T-helper 1 cell treated with Interleukin-12 subunit alpha and Interleukin-12 subunit beta and Interleukin-4 antibody, amounts not matched to agents 30 μg/mL and 1 μg/mL, for 36 hours (primary cell): Measurements from ENCODE around the gene APOM.

Source experiments
- H3K27ac Mint-ChIP-seq: one replicate; pipeline ENCODE4 v1.8.0; 2021; ENCODE audit warnings: mild to moderate bottlenecking, mixed read lengths
- H3K27me3 Mint-ChIP-seq: one replicate; pipeline ENCODE4 v1.8.0; 2021; ENCODE audit warnings: low read depth, mixed read lengths
- H3K36me3 Mint-ChIP-seq: one replicate; pipeline ENCODE4 v1.8.0; 2021; ENCODE audit warnings: low read depth, mixed read lengths
- H3K4me1 Mint-ChIP-seq: one replicate; pipeline ENCODE4 v1.8.0; 2021; ENCODE audit warnings: low read depth, mixed read lengths
- H3K4me3 Mint-ChIP-seq: one replicate; pipeline ENCODE4 v1.8.0; 2021; ENCODE audit warnings: mild to moderate bottlenecking, moderate library complexity, mixed read lengths
- H3K9me3 Mint-ChIP-seq: one replicate; pipeline ENCODE4 v1.8.0; 2021; ENCODE audit warnings: mixed read lengths

Gene APOM

GRCh38 chr6:31655349-31656237 is at the start of gene APOM:
TSS of gene APOM (plus strand) at chr6:31655894. CDS start at chr6:31655967, 73 bp downstream.
- Mint-ChIP-seq H3K36me3 (peaks cover 39% of the 10 kb centered on the region), H3K4me3 (peak within 1 kb of the TSS; percentile 38), H3K27ac (no peak within 1 kb of the TSS)

GRCh38 chr6:31607317-31607716 is 48.4 kb upstream of the APOM start:
- peaks cover 3% of the 10 kb centered on the region for H3K27me3 Mint-ChIP-seq
- no peaks in the 10 kb centered on the region for H3K4me1 Mint-ChIP-seq
- H3K27ac Mint-ChIP-seq = no peak overlapping the region
- H3K36me3 Mint-ChIP-seq = no peaks in the 10 kb centered on the region
- no peaks in the 10 kb centered on the region for H3K9me3 Mint-ChIP-seq
- H3K4me3 Mint-ChIP-seq = no peak overlapping the region

More at GRCh38 chr6:31655349-31656237, at the start of gene APOM:
- no peaks in the 10 kb centered on the region for H3K27me3 Mint-ChIP-seq
- peaks cover 47% of the 10 kb centered on the region for H3K4me1 Mint-ChIP-seq
- H3K9me3 Mint-ChIP-seq = no peaks in the 10 kb centered on the region

GRCh38 chr6:31609519-31610406 is 45.9 kb upstream of the APOM start:
- H3K4me3 Mint-ChIP-seq = no peak overlapping the region
- H3K27me3 Mint-ChIP-seq = no peaks in the 10 kb centered on the region
- H3K4me1 Mint-ChIP-seq = peaks cover 9% of the 10 kb centered on the region
- H3K36me3 Mint-ChIP-seq = no peaks in the 10 kb centered on the region
- no peaks in the 10 kb centered on the region for H3K9me3 Mint-ChIP-seq
- H3K27ac Mint-ChIP-seq = no peak overlapping the region

- no peaks in the 10 kb centered on the region for H3K36me3 Mint-ChIP-seq
- H3K27ac Mint-ChIP-seq = no peak overlapping the region
- H3K4me3 Mint-ChIP-seq = no peak overlapping the region
Observed at GRCh38 chr6:31610968-31611367, 44.7 kb upstream of the APOM start.

GRCh38 chr6:31614075-31614619 is 41.5 kb upstream of the APOM start:
- no peaks in the 10 kb centered on the region for H3K9me3 Mint-ChIP-seq
- peaks cover 32% of the 10 kb centered on the region for H3K4me1 Mint-ChIP-seq
- no peak overlapping the region for H3K4me3 Mint-ChIP-seq
- H3K27me3 Mint-ChIP-seq = no peaks in the 10 kb centered on the region
- peaks cover 6% of the 10 kb centered on the region for H3K36me3 Mint-ChIP-seq
- H3K27ac Mint-ChIP-seq = no peak overlapping the region

More at GRCh38 chr6:31610968-31611367, 44.7 kb upstream of the APOM start:
- Mint-ChIP-seq H3K27me3 (no peaks in the 10 kb centered on the region), H3K9me3 (no peaks in the 10 kb centered on the region), H3K4me1 (peaks cover 20% of the 10 kb centered on the region)

- Mint-ChIP-seq H3K36me3 (peaks cover 7% of the 10 kb centered on the region), H3K27me3 (no peaks in the 10 kb centered on the region), H3K4me3 (peak within 1 kb of the TSS; percentile 78), H3K4me1 (peaks cover 33% of the 10 kb centered on the region), H3K9me3 (no peaks in the 10 kb centered on the region), H3K27ac (peak within 1 kb of the TSS; percentile 85)
Observed at GRCh38 chr6:31614684-31615578, 40.8 kb upstream of the APOM start, which contains the start of gene AIF1. TSS of gene AIF1 (plus strand) at chr6:31615234. CDS start at chr6:31615330, 96 bp downstream.

- Mint-ChIP-seq H3K4me1 (peaks cover 33% of the 10 kb centered on the region), H3K9me3 (no peaks in the 10 kb centered on the region), H3K36me3 (peaks cover 7% of the 10 kb centered on the region), H3K27ac (peak overlapping the region; percentile 85), H3K27me3 (no peaks in the 10 kb centered on the region), H3K4me3 (peak overlapping the region; percentile 78)
Observed at GRCh38 chr6:31615748-31616147, 39.9 kb upstream of the APOM start.

DNA sequence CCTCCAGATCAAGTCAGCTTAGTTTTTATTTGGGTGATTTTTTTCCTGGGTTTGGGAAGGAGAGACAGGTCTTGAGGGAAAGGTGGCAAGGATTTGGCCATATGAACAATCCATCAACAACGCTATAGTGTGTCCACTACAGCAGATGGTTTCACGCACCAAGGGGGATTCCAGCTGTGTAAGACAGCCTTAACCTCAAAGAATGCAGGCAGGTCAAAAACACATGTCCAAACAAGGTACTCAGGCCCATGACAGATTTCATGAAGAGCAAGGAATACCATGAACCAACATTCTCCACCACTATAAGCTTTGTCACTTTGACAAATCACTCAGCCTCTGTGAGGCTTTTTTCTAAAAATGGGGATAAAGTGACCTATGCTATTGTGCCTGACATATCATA is 38.7 kb upstream of the APOM start:
- peak overlapping the region; percentile 78 for H3K4me3 Mint-ChIP-seq
- no peaks in the 10 kb centered on the region for H3K9me3 Mint-ChIP-seq
- no peaks in the 10 kb centered on the region for H3K27me3 Mint-ChIP-seq
- peaks cover 40% of the 10 kb centered on the region for H3K4me1 Mint-ChIP-seq
- peak overlapping the region; percentile 33 for H3K27ac Mint-ChIP-seq
- peaks cover 12% of the 10 kb centered on the region for H3K36me3 Mint-ChIP-seq

GRCh38 chr6:31619805-31620585 is 35.7 kb upstream of the APOM start:
- Mint-ChIP-seq H3K4me1 (peaks cover 41% of the 10 kb centered on the region), H3K4me3 (peak overlapping the region; percentile 91), H3K27ac (peak overlapping the region; percentile 98), H3K27me3 (no peaks in the 10 kb centered on the region), H3K9me3 (no peaks in the 10 kb centered on the region), H3K36me3 (peaks cover 27% of the 10 kb centered on the region)

DNA sequence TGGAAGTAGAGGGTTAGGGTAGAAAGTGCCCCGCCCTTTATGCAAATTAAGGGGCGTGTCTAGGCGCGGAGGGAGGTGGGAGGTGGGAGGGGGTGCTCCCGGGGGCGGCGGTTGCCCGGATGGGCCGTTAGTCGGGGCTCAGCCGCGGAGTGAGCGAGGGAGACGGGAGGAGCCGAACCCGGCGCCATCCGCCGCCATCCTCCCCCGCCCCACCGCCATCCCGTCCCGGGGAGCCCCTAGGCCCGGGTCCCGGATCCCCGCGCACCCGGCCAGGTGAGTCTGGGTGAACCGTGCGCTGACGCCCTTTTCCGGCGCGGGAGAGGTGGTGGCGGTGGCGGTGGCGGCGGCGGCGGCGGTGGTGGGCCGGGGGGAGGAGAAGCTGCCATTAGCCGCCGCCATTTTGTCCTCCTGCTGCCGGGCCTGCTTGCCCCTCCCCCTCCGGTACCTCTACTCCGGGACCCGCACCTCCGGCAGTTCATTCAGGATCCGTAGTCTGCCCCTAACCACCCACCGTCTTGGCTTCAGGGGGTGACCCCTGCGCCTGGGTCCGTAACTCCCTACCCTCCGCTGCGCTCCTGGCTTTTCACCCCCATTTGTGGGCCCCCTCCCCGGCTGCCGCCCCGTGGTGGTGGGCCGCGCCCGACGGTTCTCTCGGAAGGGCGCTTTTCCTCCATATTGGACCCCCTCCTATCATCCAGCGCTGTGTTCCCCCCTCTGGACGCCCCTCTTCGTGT is 34.9 kb upstream of the APOM start, which contains the start of gene PRRC2A:
TSS of gene PRRC2A (plus strand) at position 130 of the 734 bp plus-strand sequence. CDS start 2,075 bp downstream, outside the sequence.
- H3K27ac Mint-ChIP-seq = peak within 1 kb of the TSS; percentile 98
- no peaks in the 10 kb centered on the region for H3K9me3 Mint-ChIP-seq
- H3K36me3 Mint-ChIP-seq = peaks cover 33% of the 10 kb centered on the region
- peaks cover 35% of the 10 kb centered on the region for H3K4me1 Mint-ChIP-seq
- no peaks in the 10 kb centered on the region for H3K27me3 Mint-ChIP-seq
- H3K4me3 Mint-ChIP-seq = peak within 1 kb of the TSS; percentile 96

DNA sequence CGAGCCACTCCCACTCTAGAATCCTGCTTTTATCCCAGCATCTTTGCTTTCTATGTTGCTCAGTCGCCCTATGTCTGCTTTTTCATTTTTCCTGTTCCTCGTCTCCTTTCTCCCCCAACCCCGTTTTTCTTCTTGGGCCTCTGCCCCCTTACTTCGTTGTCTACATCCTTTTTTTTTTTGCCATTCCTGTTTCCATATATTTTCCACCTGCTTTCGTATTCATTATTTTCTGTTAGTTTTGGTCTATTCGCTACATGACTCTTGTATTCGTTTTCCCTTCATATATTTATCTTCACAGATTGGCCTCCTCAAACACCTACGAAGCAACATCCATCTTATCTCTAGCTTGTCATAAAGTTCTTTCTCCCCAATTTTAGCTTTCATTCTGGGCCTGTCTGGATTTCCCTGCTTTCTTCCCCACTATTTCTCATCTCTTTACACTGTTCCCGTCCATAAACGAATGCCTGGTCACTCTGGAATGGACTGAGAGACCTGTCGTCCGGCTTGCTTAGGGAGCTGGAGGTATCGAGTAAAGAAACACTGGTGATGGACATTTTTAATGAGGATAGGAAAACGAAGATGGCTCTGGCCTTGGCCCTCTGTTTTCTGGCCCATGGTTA is 34.3 kb upstream of the APOM start:
- Mint-ChIP-seq H3K27ac (peak overlapping the region; percentile 93), H3K27me3 (no peaks in the 10 kb centered on the region), H3K9me3 (no peaks in the 10 kb centered on the region), H3K4me3 (peak overlapping the region; percentile 96), H3K36me3 (peaks cover 40% of the 10 kb centered on the region), H3K4me1 (peaks cover 28% of the 10 kb centered on the region)

DNA sequence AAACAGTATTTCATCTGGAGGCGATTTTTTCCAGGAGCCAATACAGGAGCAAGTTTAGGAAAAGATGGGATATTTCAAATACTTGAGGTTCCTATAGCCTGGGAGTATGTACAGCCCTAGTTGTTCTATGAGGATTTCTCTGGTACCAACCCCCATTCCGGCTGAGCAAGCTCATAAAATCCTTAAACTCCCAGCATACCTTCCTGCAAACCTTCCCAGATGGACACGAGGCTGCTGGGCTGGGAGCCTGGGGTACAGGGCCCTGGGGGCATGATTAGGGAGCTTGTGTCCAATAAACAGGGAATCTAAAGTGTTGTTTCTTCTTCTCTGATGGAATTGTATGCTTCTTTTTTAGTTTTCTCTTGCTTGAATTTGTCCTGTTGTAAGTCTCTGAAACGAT is 33.7 kb upstream of the APOM start:
- peaks cover 40% of the 10 kb centered on the region for H3K36me3 Mint-ChIP-seq
- peaks cover 22% of the 10 kb centered on the region for H3K4me1 Mint-ChIP-seq
- no peaks in the 10 kb centered on the region for H3K9me3 Mint-ChIP-seq
- no peaks in the 10 kb centered on the region for H3K27me3 Mint-ChIP-seq
- H3K27ac Mint-ChIP-seq = peak overlapping the region; percentile 93
- H3K4me3 Mint-ChIP-seq = peak overlapping the region; percentile 96
